GM12874 (cell line): ENCODE data around the gene SLAMF7.

Source experiments
- TF ChIP-seq, protein P1 (sequence below): IDR thresholded peaks from 2 replicates; pipeline ENCODE4 v1.5.1; 2011; ENCODE audit warnings: low read depth, mild to moderate bottlenecking, control low read depth, low read length, moderate library complexity; ENCODE audit not compliant: insufficient read depth

Gene SLAMF7

DNA sequence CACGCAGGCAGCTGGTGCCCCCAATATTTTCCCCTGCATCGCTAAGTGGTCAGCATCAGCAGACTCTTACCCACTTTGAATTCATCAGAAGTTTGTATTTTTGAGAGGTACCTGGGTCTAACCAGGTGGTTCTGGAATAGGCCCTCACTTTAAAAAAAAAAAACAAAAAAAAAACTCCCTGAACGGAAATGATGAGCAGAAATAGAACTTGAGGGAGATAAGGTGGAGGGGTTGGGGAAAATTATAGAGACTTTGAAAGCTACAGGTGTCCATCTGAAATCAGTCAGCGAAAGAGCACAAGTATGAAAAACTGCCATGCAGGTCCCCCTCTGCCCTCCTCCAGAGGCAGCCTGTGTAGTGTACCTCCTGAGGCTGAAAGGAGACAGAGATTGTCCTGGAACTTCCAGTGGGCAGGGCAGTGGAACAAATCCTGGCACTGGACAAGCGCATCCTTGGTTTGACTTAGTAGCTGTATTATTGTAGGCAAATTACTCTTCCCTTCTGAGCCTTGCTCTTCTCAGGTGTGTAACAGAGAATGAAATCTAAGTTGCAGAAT lies 1.2 kb downstream of the SLAMF7 start:
- TF ChIP-seq, protein P1, sequence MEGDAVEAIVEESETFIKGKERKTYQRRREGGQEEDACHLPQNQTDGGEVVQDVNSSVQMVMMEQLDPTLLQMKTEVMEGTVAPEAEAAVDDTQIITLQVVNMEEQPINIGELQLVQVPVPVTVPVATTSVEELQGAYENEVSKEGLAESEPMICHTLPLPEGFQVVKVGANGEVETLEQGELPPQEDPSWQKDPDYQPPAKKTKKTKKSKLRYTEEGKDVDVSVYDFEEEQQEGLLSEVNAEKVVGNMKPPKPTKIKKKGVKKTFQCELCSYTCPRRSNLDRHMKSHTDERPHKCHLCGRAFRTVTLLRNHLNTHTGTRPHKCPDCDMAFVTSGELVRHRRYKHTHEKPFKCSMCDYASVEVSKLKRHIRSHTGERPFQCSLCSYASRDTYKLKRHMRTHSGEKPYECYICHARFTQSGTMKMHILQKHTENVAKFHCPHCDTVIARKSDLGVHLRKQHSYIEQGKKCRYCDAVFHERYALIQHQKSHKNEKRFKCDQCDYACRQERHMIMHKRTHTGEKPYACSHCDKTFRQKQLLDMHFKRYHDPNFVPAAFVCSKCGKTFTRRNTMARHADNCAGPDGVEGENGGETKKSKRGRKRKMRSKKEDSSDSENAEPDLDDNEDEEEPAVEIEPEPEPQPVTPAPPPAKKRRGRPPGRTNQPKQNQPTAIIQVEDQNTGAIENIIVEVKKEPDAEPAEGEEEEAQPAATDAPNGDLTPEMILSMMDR, result no peak

DNA sequence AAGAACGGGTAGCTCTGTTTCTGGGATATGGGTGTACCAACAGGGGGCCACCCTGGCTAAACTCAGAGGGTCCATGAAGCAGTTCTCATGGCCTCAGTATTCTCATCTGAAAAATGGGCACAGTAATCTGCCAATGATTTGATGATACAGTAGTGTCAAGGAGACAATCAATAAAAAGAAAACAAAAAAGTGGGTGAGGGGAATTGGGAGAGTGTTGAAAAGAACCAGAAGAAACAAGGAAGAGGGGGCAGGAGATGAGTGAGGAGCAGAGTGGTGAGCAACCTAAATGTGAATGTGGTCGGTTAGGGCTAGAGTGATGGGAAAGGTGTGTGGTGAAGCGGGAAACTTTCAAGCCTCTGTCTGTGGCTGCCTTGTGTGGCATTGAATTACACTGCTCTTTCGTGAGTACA lies 2.0 kb downstream of the SLAMF7 start:
- TF ChIP-seq, protein P1, result no peak

DNA sequence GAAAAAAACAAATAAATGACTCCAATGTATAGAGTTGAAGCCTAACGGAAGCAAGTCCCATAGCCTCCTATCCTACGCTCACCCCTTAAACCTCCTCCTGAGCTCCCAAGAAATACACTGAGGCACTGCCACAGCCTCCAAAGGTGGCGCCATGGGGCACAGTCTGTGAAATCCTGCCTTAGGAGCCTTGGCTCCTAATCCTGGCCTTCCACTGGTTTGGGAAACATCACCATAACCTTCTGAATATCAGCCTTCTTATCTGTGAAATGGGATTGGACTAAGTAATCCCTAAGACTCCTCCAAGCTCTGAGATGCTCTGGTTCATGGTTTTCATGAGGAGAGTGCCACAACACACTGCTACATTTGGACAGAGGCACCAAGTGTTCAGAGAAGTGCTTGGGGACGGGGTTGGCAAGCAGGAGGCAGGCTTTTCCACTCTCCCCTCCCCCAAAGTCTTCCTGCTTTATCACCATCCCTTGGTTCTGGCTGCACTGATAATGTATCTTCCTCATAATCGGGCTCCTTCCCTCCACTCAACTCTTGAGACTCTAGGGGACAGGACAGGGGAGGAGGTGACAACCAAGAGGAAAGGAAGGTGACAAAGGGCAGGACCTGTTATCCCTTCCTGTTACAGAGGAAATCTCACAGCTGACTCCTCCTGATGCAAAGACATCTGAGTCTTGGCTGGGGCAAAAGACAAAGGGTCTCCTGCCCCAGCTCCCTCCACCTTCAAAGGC lies 2.7 kb downstream of the SLAMF7 start:
- TF ChIP-seq, protein P1, result no peak

DNA sequence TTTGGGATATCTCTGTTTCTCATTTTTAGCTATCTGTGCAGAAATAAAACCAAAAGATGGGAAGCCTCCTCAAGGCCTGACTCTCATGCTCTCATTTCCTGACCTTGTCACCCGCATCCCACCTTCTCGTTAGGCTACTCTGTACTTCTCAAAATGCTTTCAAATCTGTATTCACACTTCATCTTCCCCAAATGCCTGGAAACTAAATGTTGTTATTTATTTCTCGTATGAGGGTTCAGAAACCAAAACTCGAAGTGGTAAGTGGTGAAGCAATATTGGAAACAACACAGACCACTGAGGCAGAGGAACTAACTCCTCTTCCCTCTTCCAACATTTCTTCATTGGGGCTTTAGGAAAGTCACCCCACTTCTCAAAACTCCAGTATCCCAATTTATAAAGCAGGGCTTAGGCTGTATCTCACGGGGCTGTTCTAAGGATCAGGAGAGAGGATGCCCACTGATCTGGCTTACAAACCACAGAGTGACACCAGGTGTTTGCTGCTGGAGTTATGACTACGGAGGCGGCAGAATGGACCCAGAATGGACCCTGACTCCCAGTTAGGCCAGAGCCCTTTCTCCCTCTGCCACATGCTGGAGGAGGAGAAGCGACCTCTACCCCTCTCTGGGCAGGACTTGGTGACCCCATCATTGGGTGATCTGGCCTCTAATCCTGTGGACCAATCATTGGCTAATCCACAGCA lies 3.5 kb downstream of the SLAMF7 start:
- TF ChIP-seq, protein P1, result no peak

DNA sequence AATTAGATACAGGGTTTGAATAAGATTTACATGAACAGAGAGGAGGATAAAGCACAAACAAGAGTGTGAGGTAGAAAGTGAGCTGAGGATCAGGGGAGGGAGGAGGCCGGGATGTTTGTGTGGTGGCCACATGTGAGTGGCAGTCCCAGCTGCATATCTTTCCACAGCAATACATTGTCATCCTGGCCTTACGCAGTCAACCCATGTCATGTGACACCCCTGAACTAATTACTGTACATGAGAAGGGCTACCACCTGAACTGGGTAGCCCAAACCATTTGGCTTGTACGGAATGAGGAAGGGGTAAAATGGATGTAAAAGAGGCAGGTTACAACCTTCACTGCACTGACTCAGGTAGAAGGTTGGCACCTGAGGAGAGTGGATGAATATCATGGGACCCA lies 4.2 kb downstream of the SLAMF7 start:
- TF ChIP-seq, protein P1, result no peak

DNA sequence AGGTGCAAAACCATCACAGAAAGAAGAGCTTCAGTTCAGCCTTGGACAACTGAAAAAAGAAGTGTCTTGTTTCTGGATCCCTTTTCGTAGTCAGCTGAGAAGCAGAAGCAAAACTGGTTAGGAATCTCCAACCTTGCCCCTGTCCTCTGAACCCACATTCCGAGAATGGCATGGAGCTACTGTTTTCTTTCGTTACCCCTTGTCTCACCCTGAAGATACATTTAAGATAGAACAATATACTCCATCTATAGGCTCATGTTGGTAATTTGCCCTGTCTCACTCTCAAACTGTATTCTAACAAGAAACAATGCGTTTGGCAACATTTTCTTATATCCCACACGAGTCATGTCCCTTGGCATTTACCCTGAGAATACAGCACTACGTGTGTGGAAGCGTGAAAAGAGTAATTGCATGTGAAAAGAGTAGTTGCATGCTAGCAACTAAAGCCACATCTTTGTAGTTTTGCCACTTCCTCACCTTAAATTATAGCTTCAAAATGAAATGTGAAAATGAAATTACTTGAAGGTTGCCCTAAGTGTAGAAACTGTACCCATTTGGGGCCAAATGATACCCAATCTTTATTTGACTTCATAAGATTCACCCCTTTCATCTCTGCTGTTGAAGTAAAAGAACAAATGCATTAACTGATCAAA lies 5.3 kb downstream of the SLAMF7 start:
- TF ChIP-seq, protein P1, result no peak

DNA sequence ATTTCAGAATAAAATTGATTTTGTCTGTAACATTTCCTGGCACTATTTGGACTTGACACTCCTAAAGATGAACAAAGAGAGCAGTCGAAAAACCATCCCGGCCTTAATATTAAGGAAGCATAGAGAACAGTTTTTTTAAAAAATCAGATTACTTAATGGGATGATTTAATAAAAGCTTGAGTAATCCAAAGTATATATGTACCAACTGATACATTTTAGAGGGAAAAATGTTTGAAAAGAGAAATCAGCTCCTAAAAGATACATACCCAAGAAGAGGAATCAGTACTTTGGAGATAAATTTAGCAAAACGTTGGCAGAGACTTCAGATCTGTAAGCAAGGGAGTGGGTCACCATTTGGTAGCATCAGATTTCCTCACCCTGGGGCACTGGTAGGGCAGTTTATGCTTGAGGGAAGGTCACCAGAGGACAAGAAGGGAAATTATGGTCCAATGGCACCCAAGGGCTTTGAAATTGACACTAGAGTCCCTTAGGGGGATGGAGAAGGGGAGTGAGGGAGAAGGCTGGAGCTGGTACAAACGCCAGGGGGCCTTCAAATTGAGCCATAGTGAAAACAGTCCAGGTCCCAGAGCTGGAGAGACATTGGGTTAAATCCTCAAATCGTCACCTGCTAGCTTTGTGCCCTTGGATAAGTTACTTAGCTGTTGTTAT lies 5.9 kb downstream of the SLAMF7 start:
- TF ChIP-seq, protein P1, result no peak
